Fibroblast of skin of scalp (primary cell): ENCODE results near the gene NDUFAF8.

Experiments used
- DNase-seq: peaks from one replicate; pipeline ENCODE4 v3.0.0-alpha.2; 2013

The NDUFAF8 gene

DNA sequence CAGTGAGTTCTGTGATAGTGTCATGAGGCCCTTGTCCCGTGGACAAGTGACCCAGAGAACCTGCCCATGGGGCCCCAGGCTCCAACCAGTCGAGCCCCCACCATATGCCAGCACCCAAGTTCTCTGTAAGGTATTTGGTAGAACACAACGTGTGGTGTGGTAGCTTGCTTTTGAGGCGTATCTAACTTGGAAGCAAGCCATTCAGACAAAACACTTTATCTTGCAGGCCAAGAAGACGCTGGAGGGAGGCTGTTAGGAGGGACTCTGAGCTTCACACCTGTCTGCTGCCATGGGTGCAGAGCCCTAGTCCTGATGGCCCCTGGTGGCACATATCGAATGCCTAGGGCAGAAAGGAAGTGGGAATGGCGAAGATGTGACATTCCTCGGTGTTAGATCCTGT, 1.6 kb downstream of the NDUFAF8 start:
- DNase-seq: no peak

DNA sequence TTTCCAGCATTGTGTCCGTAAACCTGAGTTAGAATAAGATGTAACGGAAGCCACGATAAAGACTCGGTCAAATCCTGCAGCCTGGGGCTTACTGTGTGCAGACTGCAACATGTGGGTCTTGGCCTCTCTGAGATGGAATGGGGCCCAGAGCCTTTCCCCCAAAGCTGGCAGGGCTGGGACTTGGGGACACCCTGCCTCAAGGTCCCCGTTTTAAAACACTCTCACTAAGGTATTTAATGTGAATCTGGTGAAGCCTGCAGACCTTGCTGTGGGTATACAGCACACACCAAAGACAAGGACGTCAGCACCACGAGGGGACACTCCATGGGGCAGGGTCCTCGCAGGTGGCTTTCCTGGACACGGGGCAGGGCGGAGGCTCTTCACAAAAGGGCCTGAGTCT, 2.1 kb downstream of the NDUFAF8 start:
- DNase-seq: no peak

DNA sequence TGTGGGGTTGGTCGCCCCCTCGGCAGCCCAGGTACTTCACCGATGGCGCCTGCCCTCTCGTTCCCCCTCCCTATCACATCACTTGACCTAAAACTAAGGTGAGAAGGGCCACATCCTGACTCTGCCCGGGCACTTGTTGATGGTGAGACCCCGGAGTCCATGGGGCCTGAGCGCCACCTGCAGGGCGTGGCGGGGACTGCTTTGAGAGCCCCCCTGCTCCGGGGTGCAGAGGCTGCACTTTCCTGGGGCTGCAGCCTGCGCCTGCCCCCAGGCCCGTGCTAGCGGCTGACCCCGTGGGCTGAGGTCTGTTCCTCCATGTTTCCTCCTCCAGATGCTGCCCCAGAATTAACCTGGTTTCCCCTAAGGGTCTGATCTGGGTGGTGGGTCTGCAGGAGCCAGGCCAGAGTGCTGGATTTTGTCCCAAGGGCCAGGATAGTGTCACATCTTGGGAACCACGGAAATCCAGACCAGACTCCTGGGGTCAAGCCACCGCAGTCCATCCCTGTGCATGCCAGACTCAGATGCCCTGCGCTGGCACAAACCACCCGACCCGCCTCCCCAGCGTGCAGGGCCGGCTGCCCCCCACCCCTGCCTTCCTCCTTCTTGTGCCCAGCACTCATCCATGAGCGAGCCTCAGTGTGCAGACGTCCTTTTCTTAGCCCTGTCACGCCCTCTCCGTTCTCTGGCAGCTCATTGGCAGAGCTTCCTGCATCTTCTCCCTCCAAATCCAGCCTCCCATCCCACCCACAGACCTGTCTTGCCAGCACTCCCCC, 2.7 kb downstream of the NDUFAF8 start:
- peak; percentile 46 for DNase-seq

DNA sequence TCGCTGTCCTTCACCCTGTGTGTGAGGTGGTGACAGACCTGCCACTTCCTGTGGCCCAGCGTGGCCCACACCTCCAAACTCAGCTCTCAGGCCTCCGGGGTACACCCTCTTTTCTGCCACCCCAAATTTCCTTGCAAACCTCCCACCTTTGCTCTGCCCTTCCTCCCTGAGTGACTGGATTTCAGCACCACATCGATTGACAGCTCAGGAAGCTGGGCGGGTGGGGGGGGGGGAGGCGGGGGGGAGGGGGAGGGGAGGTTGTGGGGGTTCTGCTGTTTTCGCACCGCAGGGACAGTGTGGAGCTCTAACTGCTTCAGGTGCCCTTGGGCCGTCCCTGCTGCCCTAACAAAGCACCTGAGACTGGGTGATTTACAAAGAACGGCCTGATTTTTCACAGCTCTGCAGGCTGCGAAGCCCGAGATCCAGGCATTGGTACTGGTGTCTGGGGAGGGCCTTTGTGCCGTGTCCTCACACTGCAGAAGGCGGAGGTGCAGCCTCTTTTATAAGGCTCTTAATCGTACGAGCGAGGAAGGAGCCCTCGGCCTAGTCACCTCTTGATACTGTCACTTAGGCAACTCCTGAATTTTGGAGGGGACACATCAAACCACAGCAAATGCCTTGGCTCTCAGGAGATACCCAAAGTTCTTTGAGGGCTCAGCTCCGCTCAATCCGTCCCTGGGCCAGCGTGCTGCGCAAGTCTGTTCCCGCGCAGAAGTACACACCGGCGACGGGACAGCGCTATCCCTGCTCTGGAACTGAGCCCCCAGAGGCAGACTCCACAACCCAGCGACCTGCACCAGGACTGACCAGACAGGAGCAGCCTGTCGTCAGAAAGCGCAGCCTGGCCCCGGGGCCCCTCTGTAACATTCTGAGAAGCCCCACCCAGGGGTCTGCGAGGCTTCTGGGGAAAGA, 3.6 kb downstream of the NDUFAF8 start:
- DNase-seq: no peak

DNA sequence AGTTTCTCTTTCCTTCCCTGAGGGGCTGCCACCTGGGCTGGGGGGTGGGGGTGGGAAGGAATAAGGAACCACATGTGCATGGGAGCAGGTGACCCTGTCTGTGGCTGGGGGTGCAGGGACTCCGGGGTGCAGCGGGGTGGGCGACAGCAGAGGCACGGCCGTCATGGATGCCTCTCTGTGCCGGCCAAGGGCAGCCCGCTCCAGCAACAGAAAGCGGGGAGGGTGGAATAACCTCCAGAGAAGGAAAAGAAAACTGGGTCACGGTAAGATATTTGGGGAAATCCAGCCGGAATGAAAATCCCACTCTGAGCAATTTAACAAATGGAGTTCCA, 4.2 kb downstream of the NDUFAF8 start:
- DNase-seq: no peak

DNA sequence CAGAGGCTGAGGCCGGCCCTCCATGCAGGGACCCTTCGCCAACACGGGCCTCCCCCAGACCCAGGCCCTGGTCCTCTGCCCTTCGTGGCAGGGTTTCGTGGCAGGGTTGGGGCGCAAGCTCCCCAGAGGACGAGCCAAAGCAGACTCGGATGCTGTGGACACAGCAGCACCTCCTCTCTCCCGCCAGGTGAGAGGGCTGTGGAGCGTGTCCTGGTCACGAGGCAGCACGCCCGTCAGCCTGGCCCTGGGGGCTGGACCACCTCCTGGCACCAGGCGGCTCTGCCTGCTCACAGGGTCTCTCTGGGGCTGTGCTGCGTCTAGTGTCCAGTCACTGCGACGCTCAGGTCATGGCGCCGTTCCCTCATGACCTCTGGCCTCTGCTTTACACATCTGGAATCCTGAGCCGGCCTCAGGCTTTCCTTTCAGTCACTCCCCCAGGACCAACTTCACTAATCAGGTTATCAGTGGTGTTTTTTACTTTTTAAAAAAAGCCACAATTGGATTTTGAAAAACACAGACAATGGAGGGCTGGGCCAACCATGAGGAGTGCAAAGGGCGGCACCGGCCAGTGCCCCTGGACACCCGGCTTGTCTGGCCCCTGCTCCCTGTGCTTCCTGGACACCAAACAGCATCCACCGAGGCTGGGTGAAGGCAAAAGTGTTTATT, 5.4 kb downstream of the NDUFAF8 start:
- no peak for DNase-seq

DNA sequence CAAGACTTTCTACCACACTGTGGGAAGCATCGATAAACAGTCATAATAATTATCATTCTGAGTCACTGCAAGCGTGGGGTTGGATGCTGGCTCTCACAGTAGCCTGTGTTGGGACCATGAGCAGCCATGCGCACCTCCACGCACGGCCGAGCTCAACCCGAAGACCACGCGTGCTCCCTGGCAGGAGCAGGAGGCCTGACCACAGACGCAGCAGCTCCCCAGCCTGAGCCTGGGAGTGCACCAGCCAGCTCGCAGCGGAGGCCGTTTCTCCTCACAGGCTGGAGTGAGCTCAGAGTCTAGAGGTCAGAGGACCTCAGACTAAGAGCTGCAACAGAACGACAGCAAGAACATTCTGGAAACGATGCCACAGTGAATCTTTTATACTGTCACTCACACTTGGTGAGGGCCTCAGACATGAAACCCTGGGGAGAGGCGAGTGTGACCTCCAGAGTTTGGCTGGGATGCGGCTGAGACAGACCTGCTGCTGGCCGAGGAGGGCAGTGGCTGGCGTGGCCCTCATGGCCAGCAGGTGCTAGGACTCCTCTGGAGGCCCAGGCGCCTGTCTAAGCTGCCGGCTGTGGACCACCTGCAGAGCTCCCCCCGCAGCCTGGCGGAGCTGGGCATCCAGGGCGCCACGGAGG, 6.0 kb downstream of the NDUFAF8 start:
- no peak for DNase-seq

DNA sequence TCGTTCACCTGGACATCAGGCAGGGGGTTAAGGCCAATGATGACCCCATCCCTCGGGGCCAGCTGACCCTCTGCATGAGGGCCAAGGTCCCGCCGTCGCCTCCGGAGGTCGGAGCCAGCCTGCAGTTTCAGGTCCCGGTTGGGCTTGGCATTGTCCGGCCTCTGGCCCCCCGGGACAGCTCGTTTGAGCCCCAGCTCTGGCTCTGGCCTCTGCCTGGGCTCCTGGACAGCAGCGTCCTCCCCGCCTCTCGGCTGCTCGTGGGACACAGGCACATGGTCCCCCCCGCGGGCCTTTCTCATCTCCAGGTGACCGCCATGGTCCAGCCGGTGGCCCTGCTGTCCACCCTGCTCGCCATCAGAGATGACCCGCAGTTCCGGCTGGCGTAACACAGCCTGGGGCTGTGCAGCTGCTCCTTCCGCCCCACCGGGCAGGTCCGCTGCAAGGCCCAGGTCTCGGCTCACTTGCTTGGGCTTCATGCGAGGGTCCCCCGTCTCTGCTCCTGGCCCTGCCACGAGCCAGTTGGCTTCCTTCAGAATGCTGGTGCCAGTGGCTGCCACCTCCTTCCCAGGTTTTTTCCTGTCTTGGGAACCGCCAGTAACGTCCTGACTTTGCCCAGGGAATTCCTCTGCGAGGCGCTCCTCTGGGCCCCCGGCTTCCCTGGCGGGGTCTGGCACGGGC, 6.7 kb downstream of the NDUFAF8 start:
- no peak for DNase-seq

DNA sequence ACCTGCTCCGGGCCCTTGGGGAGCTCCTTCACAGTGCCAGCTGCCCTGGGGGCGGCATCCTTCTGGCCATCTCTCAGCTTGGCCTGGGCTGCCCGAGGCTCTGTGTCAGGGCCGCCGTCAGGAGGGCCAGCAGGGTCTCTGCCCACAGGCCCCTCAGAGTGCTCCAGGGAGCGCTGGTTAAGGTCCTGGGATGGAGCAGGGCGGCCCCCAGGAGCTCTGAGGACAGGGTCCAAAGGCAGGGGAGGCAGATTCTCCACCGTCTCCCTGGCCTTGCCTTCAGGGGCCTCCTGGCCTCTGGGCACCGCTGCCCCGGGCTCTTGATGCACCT, 7.2 kb downstream of the NDUFAF8 start:
- DNase-seq: no peak

DNA sequence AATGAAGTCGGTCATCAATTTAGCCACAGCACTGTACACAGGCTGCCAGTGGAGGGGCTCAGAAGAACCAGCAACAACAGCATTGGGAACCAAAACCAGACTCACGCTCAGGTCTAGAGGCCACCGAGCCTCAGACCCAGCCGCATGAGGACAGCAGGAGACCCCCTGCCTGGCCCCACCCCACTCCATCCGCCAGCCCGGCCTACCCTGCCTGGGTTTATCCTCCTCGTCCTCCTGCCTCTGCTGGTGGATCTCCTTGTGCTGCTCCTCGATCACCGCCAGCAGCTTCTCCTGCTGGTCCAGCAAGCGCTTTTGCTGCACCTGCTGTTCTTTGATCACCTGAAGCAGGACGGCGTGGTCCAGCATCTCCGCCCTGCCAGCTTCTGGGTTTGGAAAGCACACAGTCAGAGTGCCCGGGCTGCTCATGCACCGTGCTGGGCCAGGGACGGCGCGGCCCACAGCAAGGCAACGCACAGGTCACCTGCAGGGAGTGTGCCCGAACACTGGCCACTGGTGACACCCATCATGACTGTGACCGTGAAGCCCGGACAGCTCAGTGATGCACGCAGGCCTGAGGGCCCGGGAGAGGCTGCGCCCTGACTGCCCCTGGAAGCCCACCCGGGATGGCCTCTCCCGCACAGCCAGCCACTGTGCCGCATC, 7.7 kb downstream of the NDUFAF8 start:
- DNase-seq: no peak

DNA sequence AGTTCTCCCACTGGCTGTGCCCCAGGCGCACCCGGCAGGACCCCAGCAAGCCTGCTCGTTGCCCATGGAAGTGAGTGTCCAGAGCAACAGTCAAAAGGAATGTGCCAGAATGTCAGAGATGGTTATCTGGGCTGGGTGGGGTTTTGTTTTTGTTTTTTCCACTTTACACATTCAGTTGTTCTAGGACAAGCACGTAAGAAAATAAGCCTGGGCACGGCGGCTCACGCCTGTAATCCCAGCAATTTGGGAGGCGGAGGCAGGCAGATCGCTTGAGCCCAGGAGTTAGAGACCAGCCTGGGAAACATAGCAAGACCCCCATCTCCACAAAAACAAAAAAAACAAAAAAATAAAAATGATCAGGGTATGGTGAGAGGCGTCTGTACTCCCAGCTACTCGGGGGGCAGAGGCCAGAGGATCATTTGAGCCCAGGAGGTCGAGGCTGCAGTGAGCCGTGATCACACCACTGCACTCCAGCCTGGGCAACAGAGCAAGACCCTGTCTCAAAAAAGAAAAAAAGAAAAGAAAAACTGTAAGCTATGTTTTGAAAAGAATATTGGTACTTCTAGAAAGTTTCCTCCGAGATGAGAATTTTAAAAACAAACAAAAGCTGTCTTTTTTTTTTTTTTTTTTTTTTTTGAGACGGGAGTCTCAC, 8.3 kb downstream of the NDUFAF8 start:
- no peak for DNase-seq

DNA sequence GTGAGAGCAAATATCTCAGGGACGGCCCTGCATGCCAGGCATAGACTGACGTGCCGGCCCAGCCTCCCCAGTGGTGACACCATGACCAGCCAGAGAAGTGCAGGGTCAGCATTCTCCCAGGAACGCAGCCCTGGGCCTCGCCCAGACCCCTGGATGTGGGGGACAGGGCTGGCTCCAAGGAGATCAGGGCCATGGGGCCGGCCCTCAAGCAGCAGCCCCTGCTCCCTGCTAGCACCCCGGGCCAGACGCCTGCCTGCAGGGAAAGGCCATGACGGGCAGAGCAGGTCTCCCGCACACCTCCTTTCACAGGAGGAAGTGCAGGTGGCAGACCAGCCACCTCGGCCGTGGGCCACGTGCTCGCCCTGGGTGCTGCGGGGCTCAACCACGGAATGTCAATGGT, 9.5 kb downstream of the NDUFAF8 start:
- DNase-seq: no peak

DNA sequence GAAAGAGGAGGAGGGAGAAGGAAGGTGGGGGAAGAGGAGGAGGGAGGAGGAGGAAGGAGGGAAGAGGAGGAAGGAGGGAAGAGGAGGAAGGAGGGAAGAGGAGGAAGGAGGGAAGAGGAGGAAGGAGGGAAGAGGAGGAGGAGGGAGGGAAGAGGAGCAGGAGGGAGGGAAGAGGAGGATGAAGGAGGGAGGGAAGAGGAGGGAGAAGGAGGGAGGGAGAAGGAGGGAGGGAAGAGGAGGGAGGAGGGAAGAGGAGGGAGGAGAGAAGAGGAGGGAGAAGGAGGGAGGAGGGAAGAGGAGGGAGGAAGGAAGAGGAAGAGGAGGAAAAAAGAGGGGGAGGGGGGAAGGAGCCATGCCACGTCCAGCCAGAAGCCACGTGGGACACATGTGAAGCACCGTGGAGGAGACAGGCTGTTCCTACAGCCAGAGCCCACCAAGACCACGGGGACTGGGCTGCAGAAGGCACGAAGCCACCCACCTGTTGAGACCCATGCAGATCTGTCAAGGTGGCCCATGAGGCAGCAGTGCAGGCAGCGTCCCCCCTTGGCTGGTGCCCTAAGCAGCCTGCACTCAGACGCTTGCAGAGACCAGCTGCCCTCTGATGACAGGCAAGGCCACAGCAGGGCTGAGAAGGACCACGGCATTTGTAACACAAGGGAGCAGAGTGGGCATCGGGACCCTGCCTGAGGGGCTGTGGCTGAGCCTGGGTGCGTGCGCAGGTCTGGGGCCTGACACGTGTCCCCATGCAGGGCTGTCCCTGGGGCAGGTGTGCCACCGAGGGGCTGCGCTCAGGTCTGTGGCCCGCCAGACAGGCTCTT, 10.3 kb downstream of the NDUFAF8 start:
- no peak for DNase-seq

DNA sequence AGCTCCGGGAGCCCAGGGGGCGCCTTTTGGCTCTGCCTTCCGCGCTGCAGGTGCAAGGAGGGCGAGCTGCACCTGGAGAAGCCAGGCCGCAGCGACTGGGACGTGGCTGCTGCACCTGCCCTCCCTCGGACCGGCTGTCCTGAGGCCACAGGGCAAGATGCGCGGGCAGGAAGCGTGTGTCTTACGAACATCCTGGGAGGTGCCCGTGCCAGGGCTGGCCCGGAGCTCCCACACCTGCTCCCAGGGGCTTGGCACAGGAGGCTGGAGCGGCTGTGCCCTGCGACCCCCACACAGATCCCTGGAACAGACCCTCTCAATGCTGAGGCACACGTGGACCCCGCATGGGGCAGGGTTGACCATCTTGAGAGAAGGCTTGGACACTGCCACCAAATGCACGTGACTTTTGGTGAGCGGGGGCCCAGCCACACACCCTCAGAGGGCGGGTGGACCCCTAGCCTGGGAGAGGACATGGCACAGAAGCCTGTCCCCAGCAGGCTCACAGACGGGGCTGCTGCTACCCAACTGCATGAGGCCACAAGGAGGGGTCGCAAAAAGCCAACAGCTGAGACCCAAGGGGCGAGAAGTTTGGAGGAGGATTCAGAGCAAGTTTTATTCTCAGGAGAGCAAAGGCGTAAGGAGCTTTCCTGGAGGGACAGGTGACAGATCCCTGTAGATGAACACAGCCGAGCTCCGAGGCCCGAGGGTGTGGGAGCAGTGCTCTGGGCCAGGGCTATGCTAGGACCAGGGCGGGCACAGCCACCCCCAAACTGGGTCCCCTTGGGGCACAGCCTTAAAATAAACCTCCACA, 11.4 kb downstream of the NDUFAF8 start:
- no peak for DNase-seq

DNA sequence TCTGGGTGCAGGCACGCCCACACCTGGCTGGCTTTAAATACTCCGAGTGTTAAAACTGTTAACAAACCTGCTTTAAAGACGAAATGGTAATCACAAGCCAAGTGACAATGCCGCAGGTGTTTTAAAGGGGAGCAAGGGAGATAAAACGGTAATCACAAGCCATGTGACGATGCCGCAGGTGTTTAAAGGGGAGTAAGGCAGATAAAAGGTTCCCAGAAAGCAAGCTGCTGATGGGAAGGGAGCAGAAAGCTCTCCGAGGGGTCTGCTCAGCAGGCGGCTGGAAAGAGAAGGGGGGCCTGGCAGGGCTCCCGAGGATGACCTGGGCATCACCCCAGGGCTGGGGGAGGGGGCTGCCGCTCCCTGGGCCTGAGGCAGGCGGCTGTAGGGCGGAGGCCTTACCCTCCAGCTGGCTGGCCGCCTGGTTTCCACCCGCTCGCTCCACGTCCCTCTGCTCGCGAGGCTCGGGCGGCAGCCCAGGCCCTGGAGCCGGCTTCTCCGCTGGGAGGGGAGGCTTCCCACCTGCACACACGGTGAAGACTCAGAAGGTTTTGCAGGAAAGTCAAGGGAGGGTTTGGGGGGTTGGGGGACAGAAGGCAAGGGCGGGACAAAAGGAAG, 12.1 kb downstream of the NDUFAF8 start:
- no peak for DNase-seq

DNA sequence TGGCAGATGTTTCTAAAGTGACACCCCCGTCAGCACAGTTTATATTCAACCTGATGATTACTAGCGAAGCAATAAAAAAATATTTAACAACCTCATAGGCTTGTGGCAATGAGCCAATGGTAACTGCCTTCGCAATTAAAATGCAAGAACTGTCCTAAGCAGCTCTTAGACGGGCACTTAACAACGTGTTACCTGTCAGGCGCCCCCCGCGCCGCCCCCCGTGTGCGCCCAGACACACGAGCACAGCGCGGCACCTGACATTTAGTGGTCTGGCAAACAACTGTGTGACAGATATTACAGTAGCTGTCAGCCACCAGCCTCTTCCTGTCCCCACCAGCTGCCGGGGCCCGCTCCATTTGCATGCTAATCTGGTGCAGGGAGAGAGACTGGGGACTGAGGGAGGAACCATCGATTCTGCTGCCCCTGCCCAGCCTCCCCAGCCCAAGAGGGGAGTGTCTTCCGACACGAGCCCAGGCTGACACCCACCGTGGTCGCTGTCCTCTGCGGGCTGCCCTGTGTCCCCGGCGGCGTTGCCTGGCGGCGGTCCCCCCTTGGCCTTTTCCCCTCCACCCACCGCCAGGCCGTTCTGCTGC, 12.7 kb downstream of the NDUFAF8 start:
- no peak for DNase-seq

DNA sequence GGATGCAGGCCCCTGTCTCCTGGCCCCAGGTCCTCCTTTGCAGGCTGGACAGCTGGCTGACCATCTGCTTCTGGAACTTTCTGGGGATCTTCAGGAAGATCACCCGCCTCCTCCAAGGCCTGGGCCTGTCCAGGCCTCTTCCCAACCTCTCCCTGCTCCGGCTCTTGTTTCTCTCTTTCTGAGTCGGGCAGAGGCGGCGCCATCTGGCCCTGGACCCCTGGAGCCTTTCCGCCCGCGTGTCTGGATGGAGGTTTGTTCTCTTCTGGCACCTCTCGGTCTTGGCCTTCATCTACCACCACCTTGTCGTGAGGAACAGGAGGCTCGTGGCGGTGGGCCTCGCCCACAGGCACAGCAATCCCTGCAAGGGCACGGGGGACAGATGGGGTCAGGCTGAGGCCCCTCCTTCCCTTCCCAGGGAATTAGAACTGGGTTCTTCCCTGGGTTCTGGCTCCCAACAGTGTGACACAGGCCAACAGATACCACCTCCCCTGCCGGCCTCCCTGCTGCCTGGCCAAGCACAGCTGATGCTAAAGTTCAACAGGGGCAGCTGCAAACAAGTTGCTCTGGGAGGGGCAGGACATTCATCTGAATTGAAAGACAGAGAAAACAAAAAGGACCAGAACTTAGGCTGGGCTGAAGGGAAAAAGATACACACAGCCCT, 13.3 kb downstream of the NDUFAF8 start:
- no peak for DNase-seq

DNA sequence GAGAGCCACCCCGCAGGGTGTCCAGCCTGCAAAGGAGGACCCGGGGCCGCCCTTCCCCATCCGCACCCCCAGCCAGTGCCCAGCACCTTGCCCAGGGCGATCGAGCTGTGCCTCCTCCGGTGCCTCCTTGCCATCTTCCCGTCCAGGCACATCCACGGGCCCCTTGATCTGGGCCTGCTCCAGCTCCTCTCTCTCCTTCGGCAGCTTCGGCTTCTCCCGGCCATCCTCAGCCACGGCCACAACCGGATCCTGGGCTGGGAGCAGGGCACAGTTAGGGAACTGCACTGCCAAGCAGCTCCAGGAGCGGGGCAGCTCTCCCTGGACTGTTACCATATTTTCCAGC, 13.8 kb downstream of the NDUFAF8 start:
- DNase-seq: no peak
